ENCODE results near the gene CDCA4.

The CDCA4 gene

DNA sequence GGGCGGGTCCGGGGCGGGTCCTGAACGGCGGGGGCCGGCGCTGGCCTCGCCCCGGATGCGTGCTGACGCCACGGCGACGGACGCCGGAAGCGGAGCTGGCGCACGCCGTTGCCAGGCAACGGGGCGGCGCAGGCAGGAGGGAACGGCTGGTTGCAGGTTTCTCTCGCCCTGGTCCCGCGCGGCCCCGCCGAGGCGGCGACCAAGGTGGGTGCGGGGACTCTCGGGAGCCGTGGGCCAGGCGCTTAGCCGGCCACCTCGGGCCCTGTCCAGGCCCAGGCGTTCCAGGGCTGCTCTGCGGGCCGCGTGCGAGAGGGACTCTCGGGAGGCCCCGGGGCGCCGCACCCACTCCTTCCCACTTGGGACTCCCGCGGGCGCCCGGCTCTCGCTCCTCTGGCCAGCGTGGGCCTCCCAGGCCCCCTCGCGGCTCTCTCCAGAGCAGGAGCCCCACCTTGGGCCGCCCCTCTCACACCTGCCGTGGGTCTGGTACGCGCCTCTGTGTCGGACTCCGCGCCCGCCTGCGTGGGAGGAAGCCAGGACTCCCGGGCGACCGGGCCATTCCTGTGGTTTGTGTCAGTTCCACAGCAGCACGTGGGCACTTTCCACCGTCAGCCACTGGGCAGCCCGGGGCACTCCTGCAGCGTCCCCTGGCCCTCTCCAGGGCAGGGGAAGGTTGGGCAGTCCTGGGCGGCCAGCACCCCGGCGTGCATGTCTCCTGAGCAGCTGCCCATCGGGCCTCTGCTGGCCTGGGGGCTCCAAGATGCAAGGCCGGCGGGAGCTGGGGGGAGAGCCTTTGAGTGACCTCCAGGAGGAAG is 35.0 kb downstream of the CDCA4 start, which contains the start of gene CLBA1:
TSS of gene CLBA1 (plus strand) at position 114 of the 812 bp plus-strand sequence. CDS start at position 758, 644 bp downstream.
- peak; percentile 83 for DNase-seq

DNA sequence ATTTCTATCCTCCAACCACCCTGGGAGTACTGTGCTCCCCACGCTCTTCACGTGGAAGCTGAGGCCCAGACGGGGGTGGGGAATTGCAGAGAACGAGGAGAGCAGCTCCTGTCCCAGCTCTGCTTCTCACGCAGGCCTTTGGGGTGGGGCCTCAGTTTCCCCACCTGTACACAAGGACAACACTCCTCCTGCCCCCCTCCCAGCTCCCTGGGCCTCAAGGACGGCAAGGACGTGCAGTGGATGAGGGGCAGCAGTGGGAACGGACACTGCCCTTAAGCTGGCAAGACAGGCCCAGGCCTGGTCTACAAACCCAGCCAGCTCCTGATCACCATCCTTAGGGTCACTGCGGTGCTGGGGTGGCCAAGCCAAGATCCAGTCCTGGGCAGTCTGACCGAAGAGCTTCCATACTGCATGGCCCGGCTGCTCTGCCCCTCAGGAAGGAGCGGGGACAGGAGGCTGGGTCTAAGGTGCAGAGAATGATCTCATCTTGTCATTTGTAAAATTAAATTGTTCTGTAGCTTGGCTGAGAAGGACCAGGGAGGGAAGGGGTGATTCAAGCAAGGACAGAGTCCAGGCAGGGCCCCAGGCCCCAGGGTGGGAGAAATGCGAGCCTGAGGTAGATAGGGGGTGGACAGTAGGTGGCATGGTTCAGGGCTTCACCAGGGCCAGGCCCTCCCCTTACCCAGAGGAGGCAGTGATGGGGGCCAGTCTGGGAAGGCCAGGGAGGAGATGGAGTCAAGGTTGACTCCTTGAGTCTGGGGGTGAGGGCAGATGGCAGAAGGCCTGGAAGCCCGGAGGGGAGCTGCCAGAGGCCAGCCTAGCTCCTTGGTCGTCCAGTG is 36.6 kb downstream of the CDCA4 start:
- DNase-seq = no peak

DNA sequence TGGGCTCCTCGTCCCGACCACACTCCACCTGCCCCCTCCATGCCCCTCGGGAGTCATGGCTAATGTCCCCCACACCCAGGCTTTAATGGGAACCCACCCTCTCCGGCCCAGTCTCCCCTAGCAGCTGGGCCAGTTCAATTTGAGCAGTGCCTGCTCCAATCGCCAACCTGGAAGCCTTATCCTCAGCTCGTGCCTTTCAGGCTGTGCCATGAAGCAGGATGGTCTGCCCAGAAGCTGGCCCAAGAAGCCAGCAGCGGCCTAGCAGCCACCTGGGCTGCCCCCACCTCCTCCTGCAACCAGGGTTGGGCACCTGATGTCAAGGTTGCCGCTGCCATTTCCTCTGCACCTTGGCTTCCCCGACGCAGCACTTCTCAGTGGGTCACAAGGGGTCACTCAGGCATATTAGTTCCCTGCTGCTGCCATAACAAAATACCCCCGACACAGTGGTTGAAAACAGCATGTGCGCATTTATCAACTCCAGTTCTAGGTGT is 37.6 kb downstream of the CDCA4 start:
- DNase-seq = no peak

DNA sequence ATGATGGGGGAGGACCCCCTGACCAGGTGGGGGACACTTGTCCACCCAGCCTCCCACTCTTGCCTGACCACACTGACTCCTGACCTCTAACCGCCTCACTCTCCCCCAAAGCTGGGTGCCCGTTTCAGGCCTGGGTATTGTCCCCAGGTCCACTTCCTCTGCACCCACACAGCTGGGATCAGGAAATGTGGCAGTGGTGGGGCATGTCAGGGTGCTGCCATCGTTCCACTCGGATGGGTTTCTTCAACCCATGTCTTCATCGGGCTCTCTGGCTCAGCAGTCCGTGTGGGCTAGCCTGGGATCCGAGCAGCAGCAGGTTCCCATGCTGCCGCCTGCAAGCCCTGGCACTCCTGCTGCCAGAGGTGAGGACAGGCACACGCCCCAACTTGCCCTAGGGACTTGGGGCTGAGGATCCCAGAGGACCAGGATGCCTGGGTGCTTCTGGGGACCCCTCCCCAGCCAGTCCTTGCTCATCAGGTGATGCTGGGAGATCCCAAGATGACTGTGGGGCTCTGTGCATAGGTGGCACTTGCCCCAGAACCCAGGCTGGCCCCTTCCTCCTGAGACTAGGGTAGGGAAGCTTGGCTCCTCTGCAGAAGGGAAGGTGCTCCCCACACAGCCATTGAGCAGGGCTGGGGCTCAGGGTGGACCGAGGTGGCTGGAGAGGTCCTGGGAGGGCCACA is 38.2 kb downstream of the CDCA4 start:
- no peak for DNase-seq

DNA sequence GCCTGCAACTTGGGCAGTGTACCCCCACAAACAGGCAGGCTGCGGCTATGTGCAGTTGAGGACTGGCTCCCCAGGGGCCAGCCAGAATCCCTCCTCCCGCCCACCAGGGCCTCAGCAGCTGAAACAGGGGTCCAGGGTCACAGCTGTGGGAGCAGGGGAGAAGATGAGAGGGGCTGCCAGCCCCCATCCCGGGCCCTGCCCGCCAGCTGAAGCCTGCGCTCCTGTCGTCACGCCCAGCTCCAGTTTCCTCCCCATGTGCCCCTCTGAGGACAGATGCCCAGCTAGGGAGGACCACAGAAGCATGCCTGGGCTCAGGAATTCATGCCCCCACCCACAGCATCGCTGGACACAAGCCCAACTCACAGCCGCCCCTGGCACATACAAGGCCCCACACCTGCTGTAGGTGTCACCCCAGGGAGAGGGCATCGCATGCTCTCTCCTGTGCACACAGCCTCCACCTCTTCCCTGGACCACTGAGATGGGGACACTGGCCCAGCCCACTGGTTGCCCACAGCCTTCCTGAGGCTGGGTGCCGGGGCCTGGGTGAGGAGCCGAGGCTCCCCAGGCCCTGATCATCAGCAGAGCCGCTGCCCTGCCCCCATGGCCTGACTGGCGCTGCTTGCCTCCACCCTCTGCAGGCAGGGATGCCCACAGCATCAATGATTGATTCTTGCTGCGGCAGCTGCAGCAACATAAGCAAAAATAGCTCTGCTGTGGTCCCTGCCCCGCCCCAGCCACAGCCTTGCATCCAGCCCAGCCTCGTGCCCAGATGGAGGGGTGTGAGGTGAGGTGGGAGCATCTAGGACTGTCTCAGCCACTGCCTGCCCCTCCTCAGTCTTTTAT is 39.0 kb downstream of the CDCA4 start:
- no peak for DNase-seq

DNA sequence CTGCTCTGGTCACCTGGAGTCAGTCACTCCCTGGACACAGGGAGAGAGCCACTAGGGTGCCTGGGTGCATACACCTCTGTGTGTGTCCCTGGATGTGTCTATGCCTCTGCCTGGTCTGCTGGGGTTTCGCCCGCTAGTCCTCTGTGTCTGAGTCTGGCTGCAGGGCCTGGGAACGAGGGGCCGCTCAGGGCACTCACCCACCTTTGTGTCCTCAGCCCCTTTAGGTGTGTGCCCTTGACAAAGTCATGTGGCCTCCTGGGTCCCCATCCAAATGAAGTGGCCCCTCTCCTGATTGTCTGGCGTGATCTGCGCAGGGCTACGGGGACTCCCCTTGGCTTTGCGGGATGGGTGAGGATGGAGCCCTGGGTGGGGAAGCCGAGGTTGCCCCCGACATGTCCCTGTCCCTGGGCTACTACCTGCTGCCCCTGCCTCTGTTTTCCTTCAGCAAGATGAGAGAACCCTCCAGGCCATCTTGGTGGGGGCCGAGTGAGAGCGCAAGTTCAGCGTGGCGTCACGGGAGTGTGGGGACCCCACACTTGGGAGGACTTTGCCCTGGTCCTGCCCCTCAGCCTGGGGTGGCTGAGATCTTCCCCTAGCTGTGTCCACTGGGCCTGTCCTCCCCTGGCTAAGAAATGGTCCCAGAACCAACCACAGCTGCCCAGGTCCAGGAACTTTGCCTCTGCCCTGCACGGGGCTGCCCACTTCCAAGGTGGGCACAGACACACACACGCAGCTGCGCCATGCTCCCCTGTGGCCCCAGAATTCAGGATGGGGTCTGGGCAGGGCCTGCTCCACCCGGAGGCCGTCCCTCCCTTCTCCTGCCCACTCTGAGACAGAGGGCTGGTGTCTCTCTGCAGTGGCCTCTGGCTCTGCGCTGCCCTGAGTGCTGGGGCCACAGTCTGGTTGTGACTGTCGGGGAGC is 40.0 kb downstream of the CDCA4 start:
- no peak for DNase-seq

DNA sequence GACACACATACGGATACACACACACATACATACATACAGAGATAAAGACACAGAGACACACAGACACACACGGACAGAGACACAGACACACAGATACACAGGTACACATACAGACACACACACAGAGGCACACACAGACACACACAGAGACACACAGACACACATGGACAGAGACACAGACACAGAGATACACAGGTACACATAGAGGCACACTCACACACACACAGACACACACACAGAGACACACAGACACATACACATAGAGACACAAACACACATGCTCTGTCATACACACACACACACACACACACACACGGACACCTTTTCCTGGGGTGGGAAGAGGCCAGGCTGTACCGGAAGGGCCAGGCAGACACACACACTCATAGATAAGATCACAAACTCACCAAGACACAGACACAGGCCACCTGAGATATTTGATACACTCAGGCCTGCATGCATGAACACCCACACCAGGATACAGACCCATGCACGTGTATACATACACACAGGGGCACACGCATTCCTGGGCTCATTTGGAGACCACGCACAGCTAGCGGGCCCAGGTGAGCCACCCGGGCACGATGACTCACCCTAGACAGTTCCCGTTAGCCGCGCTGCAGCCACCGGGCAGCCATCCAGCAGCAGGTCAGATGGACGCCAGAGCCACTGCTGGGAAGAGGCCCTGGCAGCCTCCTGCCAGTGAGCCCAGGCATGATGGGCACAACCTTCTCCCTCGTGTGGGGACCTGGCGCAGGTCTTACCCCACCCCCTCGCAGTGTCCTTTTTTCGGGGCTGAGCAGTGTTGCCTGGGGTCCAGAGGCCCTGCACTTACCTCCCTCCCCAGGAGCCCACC is 40.9 kb downstream of the CDCA4 start:
- no peak for DNase-seq

DNA sequence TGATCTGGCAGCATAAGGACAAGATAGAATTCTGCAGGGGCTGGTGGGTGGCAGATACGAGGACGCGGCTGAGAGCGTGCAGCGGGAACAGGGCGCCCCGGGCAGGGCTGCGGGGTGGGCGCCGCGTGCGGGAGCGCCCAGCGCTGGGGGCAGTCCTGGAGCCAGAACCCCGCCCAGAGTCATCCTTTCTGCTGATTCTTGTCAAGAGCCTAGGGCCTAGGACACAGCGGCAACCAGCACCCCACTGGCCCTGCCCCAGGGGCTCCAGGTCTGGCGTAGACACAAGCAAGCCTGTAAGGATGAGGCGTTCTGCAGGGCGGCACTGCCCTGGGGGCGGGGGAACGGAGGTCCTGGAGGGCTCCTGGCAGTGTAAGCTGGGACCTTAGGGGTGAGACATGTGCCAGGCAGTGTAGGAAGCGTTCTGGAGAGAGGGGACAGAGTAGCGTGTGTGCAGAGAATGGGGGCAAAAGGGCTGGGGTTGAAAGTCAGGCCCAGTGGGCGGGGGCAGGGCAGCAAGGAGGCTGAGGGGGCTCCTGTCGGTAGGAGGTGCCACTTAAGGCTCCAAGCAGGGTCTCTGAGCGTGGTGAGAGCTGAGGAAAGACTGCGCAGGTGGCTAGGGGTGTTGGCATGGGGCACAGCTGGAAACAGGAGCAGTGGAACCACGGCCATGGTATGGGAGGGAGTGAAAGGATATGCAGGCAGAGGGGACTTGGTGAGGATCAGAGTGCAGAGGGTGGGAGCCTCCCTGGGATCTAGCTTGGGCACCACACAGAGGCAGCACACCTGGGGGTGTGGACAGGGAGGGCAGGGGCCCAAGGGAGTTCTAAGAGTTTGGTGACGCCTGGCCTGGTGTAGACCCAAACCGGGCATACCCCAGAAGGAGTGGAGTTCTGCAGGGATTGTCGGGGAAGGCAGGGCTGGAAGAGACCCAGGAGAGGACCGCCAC is 41.9 kb downstream of the CDCA4 start:
- no peak for DNase-seq

DNA sequence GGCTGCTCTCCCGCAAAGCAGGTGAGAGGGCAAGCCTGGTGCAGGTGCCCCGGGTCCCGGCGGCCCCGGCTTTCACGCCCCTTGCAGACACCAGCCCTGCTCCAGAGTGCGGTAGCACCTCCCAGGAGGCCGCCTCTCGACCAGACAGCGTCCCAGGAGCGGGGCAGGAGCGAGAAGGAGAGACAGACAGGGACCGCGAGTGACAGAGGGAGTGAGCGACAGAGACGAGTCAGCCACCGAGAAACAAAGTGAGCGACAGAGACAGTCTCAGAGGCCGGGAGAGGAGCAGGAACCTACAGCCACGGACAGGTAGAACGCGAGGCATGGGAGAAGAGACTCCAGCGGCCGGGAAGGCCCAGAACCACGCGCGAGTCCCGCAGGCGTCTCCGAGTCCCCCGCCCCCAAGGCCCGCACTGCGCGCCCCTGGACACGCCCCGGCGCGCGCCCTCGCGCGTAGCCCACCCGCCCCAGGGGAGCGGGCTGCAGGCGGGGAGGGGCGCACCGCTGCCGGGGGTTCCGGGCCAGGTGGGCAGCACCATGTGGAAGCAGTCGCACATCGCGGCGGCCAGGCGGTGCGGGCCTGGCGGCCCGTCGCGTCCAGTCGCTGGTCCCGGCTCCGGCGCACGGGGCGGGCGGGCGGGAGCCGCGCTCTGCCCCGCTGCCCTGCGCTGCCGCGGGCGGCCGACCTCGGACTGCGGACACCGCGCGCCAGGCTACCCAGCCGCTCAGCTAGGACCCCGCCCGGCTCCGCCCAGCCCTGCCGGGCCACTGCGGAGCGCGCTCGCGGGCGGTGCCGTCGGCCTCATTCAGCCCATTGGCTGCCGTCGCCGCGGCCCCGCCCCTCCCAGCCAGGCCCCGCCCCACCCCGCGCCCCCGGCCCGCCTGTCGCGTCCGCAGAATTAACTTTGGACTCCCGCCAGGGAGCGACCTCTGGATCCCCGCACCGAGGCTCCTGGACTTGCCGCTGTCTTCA is 42.9 kb downstream of the CDCA4 start, which contains the start of gene AHNAK2:
TSS of gene AHNAK2 (minus strand) at position 694 of the 973 bp plus-strand sequence. CDS start at position 557, 137 bp downstream.
- DNase-seq = peak; percentile 60

DNA sequence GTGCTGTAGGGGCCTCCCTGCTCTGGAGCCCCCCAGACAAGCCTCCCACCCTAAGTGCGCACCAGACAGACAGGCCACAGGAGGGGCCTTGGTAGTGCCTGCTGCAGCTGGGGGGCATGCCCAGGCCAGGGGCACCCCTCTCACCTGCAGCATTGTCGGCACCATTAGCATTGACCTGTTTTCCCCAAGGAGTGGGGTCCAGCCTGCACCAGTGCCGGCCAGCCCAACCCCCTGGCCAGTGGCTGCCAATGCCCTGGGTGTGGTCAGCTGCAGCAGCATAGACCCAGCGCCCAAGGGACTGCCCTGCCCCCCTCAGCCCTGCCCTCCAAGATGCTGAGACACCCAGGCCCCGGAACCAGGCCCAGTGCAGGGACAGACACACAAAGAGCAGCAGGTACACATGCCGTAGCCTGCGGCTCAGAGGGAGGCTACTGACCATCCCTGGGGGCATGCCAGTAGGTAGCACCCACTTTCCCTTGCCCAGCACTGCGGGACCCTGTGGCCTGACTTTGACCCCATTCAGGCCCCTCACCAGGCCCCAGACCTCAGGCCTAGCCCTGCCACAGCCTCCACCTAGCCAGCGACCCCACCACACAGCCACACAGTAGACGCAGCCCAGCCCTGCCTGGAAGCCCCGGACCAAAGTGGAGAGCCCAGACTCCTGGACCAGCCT is 43.7 kb downstream of the CDCA4 start:
- DNase-seq = no peak

DNA sequence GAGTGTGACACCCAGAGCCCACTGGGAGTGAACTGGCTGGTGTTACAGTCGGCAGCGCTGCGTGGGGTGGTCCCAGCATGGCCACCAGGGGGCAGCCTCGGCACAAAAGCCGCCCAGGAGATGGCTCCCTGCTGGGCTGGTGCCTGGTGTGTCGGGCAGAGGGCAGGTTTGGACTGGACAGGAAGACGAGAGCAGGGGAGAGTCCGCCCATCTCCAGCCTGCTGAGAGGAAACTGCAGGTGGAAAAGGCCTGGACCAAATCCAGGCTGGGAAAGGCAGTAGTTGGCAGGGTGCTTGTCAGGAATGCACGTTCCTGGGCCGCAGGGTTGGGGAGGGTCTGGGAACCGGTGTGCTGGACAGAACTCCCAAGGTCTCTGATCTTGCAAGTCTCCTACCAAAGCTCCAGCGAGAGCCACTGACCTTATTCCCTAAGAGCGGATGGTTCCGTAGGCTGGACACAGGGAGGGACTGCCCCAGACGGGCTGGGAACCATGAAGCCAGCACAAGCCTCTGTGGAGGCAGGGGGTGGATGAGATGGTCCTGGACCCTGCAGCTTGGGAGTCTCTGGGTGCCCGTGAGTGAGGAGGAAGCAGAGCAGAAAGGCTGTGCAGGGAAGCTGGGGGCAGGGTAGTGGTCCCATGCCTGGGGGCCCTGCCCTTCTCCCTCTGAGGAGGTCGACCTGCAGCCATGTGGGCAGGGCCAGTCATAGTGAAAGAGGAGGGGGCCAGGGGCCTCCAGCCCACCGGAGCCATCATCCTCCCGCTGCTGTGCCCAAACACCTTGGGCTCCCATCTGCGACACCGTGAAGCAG is 44.5 kb downstream of the CDCA4 start:
- DNase-seq = peak; percentile 91

DNA sequence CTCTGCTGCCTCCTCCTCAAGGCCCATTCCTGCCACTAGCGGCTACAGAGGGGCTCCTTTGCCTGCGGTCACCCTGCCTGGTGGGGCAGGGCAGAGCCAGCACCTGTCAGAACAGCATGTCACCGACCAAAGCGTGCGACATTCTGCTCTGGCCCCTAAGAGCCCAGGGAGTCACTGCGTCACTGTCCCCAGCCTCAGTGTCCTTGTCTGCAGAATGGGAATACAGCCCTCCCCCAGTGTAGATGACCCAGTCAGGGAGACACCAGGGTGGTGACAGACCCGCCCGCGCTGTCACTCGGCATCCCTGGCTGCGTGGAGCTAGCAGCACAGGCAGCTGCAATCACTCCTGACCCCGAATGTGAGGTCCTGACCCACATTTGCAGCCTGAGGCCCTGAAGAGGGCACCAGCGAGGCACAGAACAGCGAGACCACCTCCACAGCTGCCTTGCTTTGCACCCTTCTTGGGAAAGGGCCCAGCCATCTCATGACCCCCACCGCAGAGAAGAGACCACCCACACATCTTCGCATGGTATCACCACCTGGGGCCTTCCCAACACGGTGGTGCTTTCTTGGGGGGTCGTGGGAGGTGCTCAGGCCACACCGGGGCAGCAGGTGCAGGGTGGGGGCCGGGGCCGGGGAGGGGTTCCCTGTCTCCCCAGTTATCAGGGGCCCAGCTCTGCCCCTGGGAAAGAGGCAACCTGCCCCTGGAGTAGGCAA is 45.2 kb downstream of the CDCA4 start:
- no peak for DNase-seq

DNA sequence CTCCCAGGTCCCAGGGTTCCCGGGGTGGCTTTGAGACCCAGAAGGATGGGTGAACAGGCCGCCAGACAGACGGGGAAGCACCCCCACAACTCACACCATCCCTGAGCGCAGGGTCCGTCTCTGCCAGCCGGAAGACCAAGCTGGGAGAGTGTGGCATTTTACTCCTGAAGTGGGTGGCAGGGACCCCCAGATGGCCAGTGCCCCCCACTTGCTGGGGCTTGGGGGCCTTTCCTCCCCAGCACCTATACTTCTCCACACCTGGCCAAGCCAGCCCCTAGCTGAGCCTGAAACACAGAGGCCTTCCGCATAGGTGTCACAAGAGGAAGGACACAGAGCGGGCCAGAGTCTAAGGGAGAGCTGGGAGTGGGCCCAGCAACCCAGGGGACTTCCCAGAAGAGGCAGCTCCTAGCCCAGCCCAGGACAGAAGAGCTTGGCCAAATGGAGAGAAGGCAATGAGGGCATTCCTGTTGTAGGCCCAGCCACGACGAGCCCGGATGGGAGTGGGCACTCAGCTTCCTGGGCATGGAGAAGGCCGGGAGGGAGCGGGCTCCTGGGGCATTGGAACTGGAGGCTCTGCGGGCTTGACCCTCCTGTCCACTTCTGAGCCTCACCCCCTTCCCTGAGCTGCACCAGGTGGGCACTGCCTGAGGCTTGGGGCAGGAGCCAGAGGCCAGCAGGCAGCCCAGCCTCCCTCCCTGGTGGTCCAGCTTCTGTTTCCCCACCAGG is 46.1 kb downstream of the CDCA4 start:
- DNase-seq = no peak

DNA sequence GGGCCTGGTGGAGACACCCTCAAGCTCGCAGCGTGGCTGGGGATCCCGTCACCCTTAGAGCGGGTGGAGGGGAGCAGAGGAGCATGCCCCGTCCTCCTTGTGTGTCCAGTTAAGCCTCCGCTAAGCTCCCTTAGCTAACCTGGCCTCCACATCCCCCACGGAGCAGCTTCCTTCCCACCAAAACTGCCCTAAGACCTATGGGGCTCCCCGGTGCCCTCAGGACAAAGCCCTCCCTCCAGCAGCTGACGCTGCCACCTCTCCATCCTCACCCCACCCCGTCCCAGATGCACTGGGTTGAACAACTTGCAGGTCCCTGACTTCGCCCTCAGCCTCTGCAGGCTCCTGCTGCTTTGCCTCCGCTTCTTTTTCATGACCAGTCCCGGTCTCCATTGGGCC is 46.7 kb downstream of the CDCA4 start:
- DNase-seq = no peak
